Activated CD4-positive, alpha-beta memory T cell treated with anti-CD3 and anti-CD28 coated beads, Interleukin-2, amount 10 ng/mL, durations not matched to agents 7 days and 5 days (primary cell): ENCODE data around the gene INPP5F. TPM values are rescaled to one million over a fixed set of nuclear protein-coding genes. Genes with fewer than 3 reads are reported as not detected.
"Not testable (repeated sequence)": the region's sequence is repeated elsewhere in the genome, so short reads cannot be mapped to it uniquely, and the experiment has no call there.

Source experiments
- CTCF ChIA-PET: fragments of 350-600 bp; sonication (Branson Sonifier 250); formaldehyde crosslinking; loops from one replicate; lab custom pipeline; 2021; ENCODE audit warnings: antibody characterized with exemption, inconsistent platforms; lab: Charles Lee
- POLR2A ChIA-PET: fragments of 350-600 bp; sonication (Branson Sonifier 250); formaldehyde crosslinking; loops from one replicate; lab custom pipeline; 2021; ENCODE audit warnings: antibody characterized with exemption; lab: Charles Lee
- DNase-seq: peaks from one replicate; pipeline ENCODE4 v3.0.0-alpha.2; 2020
- H3K27ac Mint-ChIP-seq: one replicate; pipeline ENCODE4 v1.8.0; 2021; ENCODE audit warnings: mild to moderate bottlenecking, mixed read lengths
- H3K27me3 Mint-ChIP-seq: one replicate; pipeline ENCODE4 v1.8.0; 2021; ENCODE audit warnings: mixed read lengths
- H3K36me3 Mint-ChIP-seq: one replicate; pipeline ENCODE4 v1.8.0; 2021; ENCODE audit warnings: low read depth, mixed read lengths
- H3K4me1 Mint-ChIP-seq: one replicate; pipeline ENCODE4 v1.8.0; 2021; ENCODE audit warnings: mixed read lengths
- H3K4me3 Mint-ChIP-seq: one replicate; pipeline ENCODE4 v1.8.0; 2021; ENCODE audit warnings: mild to moderate bottlenecking, mixed read lengths
- H3K9me3 Mint-ChIP-seq: one replicate; pipeline ENCODE4 v1.8.0; 2021; ENCODE audit warnings: mixed read lengths
- total RNA-seq, 2 experiments: library from RNA; stranded (reverse); gene quantifications; one replicate each; pipeline ENCODE4 v1.2.3, GENCODE V29; 2021

INPP5F gene
- total RNA-seq, 2 experiments from 2014 or later: 11.8 to 15.0 TPM

- no peak for DNase-seq
- CTCF ChIA-PET: interaction anchor here (0.7 to 2.1 kb wide), 2 partner anchors 22 to 161 kb away, joined by 4 read pairs; no protein-coding TSS in a partner anchor
- Mint-ChIP-seq H3K36me3 (no peaks in the 10 kb centered on the region), H3K27me3 (no peaks in the 10 kb centered on the region), H3K4me3 (no peak overlapping the region), H3K4me1 (peaks cover 14% of the 10 kb centered on the region), H3K9me3 (no peaks in the 10 kb centered on the region), H3K27ac (no peak overlapping the region)
- POLR2A ChIA-PET: no interaction called here
These were observed 46.5 kb downstream of the INPP5F start for GRCh38 chr10:119772334-119772733.

GRCh38 chr10:119773041-119773440, 47.2 kb downstream of the INPP5F start:
- peaks cover 14% of the 10 kb centered on the region for H3K4me1 Mint-ChIP-seq
- POLR2A ChIA-PET, DNase-seq, H3K27ac Mint-ChIP-seq, H3K9me3 Mint-ChIP-seq, H3K27me3 Mint-ChIP-seq, H3K36me3 Mint-ChIP-seq, H3K4me3 Mint-ChIP-seq: not testable (repeated sequence)
- CTCF ChIA-PET: interaction anchor here (0.7 to 2.1 kb wide), 2 partner anchors 22 to 160 kb away, joined by 4 read pairs; no protein-coding TSS in a partner anchor

- no peaks in the 10 kb centered on the region for H3K27me3 Mint-ChIP-seq
- no peak overlapping the region for H3K4me3 Mint-ChIP-seq
- ChIA-PET CTCF (interaction anchor here (0.9 kb wide), 2 partner anchors 10 to 25 kb away, joined by 3 read pairs; no protein-coding TSS in a partner anchor), POLR2A (no interaction called here)
- H3K4me1 Mint-ChIP-seq: peaks cover 5% of the 10 kb centered on the region
- H3K36me3 Mint-ChIP-seq: no peaks in the 10 kb centered on the region
- H3K27ac Mint-ChIP-seq: no peak overlapping the region
- H3K9me3 Mint-ChIP-seq: no peaks in the 10 kb centered on the region
- no peak for DNase-seq
These were observed 49.7 kb downstream of the INPP5F start for GRCh38 chr10:119775529-119775928.

GRCh38 chr10:119776536-119776935, 50.7 kb downstream of the INPP5F start:
- H3K9me3 Mint-ChIP-seq: no peaks in the 10 kb centered on the region
- no peak overlapping the region for H3K4me3 Mint-ChIP-seq
- H3K36me3 Mint-ChIP-seq: no peaks in the 10 kb centered on the region
- CTCF ChIA-PET: interaction anchor here (0.6 to 0.9 kb wide), 3 partner anchors 11 to 26 kb away, joined by 3 to 4 read pairs (median 3); no protein-coding TSS in a partner anchor
- no peak for DNase-seq
- POLR2A ChIA-PET: no interaction called here
- no peaks in the 10 kb centered on the region for H3K27me3 Mint-ChIP-seq
- no peak overlapping the region for H3K27ac Mint-ChIP-seq
- H3K4me1 Mint-ChIP-seq: peaks cover 2% of the 10 kb centered on the region

GRCh38 chr10:119777686-119778085, 51.8 kb downstream of the INPP5F start:
- ChIA-PET CTCF (no interaction called here), POLR2A (no interaction called here)
- Mint-ChIP-seq H3K4me3 (no peak overlapping the region), H3K27ac (no peak overlapping the region), H3K9me3 (no peaks in the 10 kb centered on the region), H3K4me1 (peaks cover 2% of the 10 kb centered on the region), H3K36me3 (no peaks in the 10 kb centered on the region), H3K27me3 (no peaks in the 10 kb centered on the region)
- DNase-seq: no peak

- ChIA-PET POLR2A (no interaction called here), CTCF (interaction anchor here (1.0 kb wide), 1 partner anchor 28 kb away, joined by 3 read pairs; no protein-coding TSS in a partner anchor)
- no peak overlapping the region for H3K27ac Mint-ChIP-seq
These were observed 53.1 kb downstream of the INPP5F start for GRCh38 chr10:119778776-119779445.

GRCh38 chr10:119780879-119781480, 55.1 kb downstream of the INPP5F start:
- no peak for DNase-seq
- Mint-ChIP-seq H3K4me1 (peaks cover 20% of the 10 kb centered on the region), H3K27me3 (no peaks in the 10 kb centered on the region), H3K4me3 (no peak overlapping the region), H3K9me3 (no peaks in the 10 kb centered on the region), H3K36me3 (no peaks in the 10 kb centered on the region), H3K27ac (no peak overlapping the region)
- POLR2A ChIA-PET: no interaction called here
- CTCF ChIA-PET: interaction anchor here (1.0 to 1.4 kb wide), 2 partner anchors 17 to 30 kb away, joined by 3 to 7 read pairs; no protein-coding TSS in a partner anchor

More at GRCh38 chr10:119778776-119779445, 53.1 kb downstream of the INPP5F start:
- no peak overlapping the region for H3K4me3 Mint-ChIP-seq
- no peaks in the 10 kb centered on the region for H3K36me3 Mint-ChIP-seq
- no peaks in the 10 kb centered on the region for H3K27me3 Mint-ChIP-seq
- no peak for DNase-seq
- H3K4me1 Mint-ChIP-seq: peaks cover 6% of the 10 kb centered on the region
- no peaks in the 10 kb centered on the region for H3K9me3 Mint-ChIP-seq

GRCh38 chr10:119781498-119781897, 55.6 kb downstream of the INPP5F start:
- no peak overlapping the region for H3K27ac Mint-ChIP-seq
- ChIA-PET POLR2A (no interaction called here), CTCF (interaction anchor here (1.0 to 1.4 kb wide), 2 partner anchors 17 to 31 kb away, joined by 3 to 7 read pairs; no protein-coding TSS in a partner anchor)
- H3K4me1 Mint-ChIP-seq: peaks cover 24% of the 10 kb centered on the region
- H3K36me3 Mint-ChIP-seq: no peaks in the 10 kb centered on the region
- H3K27me3 Mint-ChIP-seq: no peaks in the 10 kb centered on the region
- H3K4me3 Mint-ChIP-seq: no peak overlapping the region
- DNase-seq: no peak
- H3K9me3 Mint-ChIP-seq: no peaks in the 10 kb centered on the region

- Mint-ChIP-seq H3K4me1 (peaks cover 28% of the 10 kb centered on the region), H3K9me3 (no peaks in the 10 kb centered on the region), H3K36me3 (no peaks in the 10 kb centered on the region), H3K4me3 (no peak overlapping the region), H3K27me3 (no peaks in the 10 kb centered on the region), H3K27ac (no peak overlapping the region)
- no peak for DNase-seq
- CTCF ChIA-PET: no interaction called here
- POLR2A ChIA-PET: interaction anchor here (1.1 kb wide), 1 partner anchor 58 kb away, joined by 4 read pairs; the partner anchor contains the start of gene INPP5F
These were observed 57.3 kb downstream of the INPP5F start for GRCh38 chr10:119782981-119783664.

GRCh38 chr10:119783665-119784027, 57.8 kb downstream of the INPP5F start:
- Mint-ChIP-seq H3K4me3 (no peak overlapping the region), H3K36me3 (no peaks in the 10 kb centered on the region), H3K4me1 (peaks cover 28% of the 10 kb centered on the region), H3K27ac (no peak overlapping the region), H3K9me3 (no peaks in the 10 kb centered on the region), H3K27me3 (no peaks in the 10 kb centered on the region)
- DNase-seq: no peak
- CTCF ChIA-PET: no interaction called here
- POLR2A ChIA-PET: interaction anchor here (1.1 kb wide), 1 partner anchor 58 kb away, joined by 4 read pairs; the partner anchor contains the start of gene INPP5F

- DNase-seq: no peak
- Mint-ChIP-seq H3K4me1 (peaks cover 28% of the 10 kb centered on the region), H3K36me3 (no peaks in the 10 kb centered on the region), H3K9me3 (no peaks in the 10 kb centered on the region), H3K27ac (no peak overlapping the region), H3K4me3 (no peak overlapping the region), H3K27me3 (no peaks in the 10 kb centered on the region)
- POLR2A ChIA-PET: interaction anchor here (0.9 kb wide), 1 partner anchor 88 kb away, joined by 3 read pairs; the partner anchor contains the start of gene MCMBP
- CTCF ChIA-PET: no interaction called here
These were observed 58.7 kb downstream of the INPP5F start for GRCh38 chr10:119784340-119785067.

GRCh38 chr10:119786117-119786769, 60.4 kb downstream of the INPP5F start:
- H3K9me3 Mint-ChIP-seq: no peaks in the 10 kb centered on the region
- ChIA-PET POLR2A (no interaction called here), CTCF (no interaction called here)

More at GRCh38 chr10:119786117-119786769, 60.4 kb downstream of the INPP5F start:
- H3K27me3 Mint-ChIP-seq: no peaks in the 10 kb centered on the region
- H3K36me3 Mint-ChIP-seq: no peaks in the 10 kb centered on the region
- no peak overlapping the region for H3K27ac Mint-ChIP-seq
- H3K4me3 Mint-ChIP-seq: no peak overlapping the region
- peaks cover 28% of the 10 kb centered on the region for H3K4me1 Mint-ChIP-seq
- no peak for DNase-seq
